GM12878 (cell line): ENCODE data around the gene SPRYD3. TPM values are rescaled to one million over a fixed set of nuclear protein-coding genes. Genes with fewer than 3 reads are reported as not detected.
A peak's percentile ranks its signal among the peaks of the same experiment; 100 is the strongest.

Experiments used
- BHLHE40 ChIP-seq, 2 experiments: fragments of 450-650 bp in 1 of 2; IDR thresholded peaks; 2 replicates each; pipeline ENCODE4 v1.6.1; 2011 to 2017; ENCODE audit warnings: low read depth in 2 of 2, borderline replicate concordance in 1 of 2, improper control_type of control experiment in 1 of 2, low read length in 1 of 2, mild to moderate bottlenecking in 1 of 2
- CEBPZ ChIP-seq: fragments of 150-350 bp; IDR thresholded peaks from 2 replicates; pipeline ENCODE4 v1.6.1; 2016; ENCODE audit warnings: low read depth, low read length
- CHD2 ChIP-seq: IDR thresholded peaks from 2 replicates; pipeline ENCODE4 v1.6.1; 2011; ENCODE audit warnings: low read depth, low read length, improper control_type of control experiment, borderline replicate concordance
- CHD4 ChIP-seq: fragments of 200-600 bp; sonication (generic); IDR thresholded peaks from 2 replicates; pipeline ENCODE4 v1.6.1; 2016; ENCODE audit warnings: mild to moderate bottlenecking
- CTCF ChIP-seq, 3 experiments: IDR thresholded peaks in 2 of 3; conservative IDR thresholded peaks in 1 of 3; 2 replicates each; pipeline ENCODE4 v1.5.1; 2011; ENCODE audit warnings: low read depth in 3 of 3, low read length in 3 of 3, mild to moderate bottlenecking in 3 of 3, control low read depth in 2 of 3, moderate library complexity in 2 of 3, inconsistent platforms in 1 of 3, mixed read lengths in 1 of 3; ENCODE audit not compliant: control insufficient read depth in 2 of 3, insufficient read depth in 1 of 3; ENCODE audit errors: extremely low read depth in 1 of 3
- FOXK2 ChIP-seq: fragments of 450-650 bp; IDR thresholded peaks from 2 replicates; pipeline ENCODE4 v1.6.1; 2017; ENCODE audit warnings: mild to moderate bottlenecking, moderate library complexity
- GATAD2B ChIP-seq: fragments of 450-650 bp; conservative IDR thresholded peaks from 2 replicates; pipeline ENCODE4 v1.6.1; 2017; ENCODE audit warnings: low read depth, mild to moderate bottlenecking, moderate library complexity
- HDAC6 ChIP-seq: fragments of 200-600 bp; sonication (generic); IDR thresholded peaks from one replicate; pipeline ENCODE4 v1.8.0; 2017; ENCODE audit warnings: antibody characterized with exemption; ENCODE audit not compliant: unreplicated experiment
- MLLT1 ChIP-seq: fragments of 450-650 bp; IDR thresholded peaks from 2 replicates; pipeline ENCODE4 v1.6.1; 2016; ENCODE audit warnings: mild to moderate bottlenecking
- MYB ChIP-seq: fragments of 150-350 bp; IDR thresholded peaks from 2 replicates; pipeline ENCODE4 v1.6.1; 2014; ENCODE audit warnings: mild to moderate bottlenecking, low read depth, low read length, borderline replicate concordance
- NFYA ChIP-seq: IDR thresholded peaks from 2 replicates; pipeline ENCODE4 v1.6.1; 2011; ENCODE audit warnings: low read depth, mild to moderate bottlenecking, low read length, improper control_type of control experiment, borderline replicate concordance
- NRF1 ChIP-seq: conservative IDR thresholded peaks from 2 replicates; pipeline ENCODE4 v1.6.1; 2011; ENCODE audit warnings: mild to moderate bottlenecking, low read depth, low read length, improper control_type of control experiment
- PAX8 ChIP-seq: fragments of 450-650 bp; IDR thresholded peaks from 2 replicates; pipeline ENCODE4 v1.6.1; 2017; ENCODE audit warnings: mild to moderate bottlenecking, moderate library complexity
- POU2F2 ChIP-seq: IDR thresholded peaks from 3 replicates; pipeline ENCODE4 v1.6.1; 2011; ENCODE audit warnings: low read depth, mild to moderate bottlenecking, low read length, borderline replicate concordance
- RAD51 ChIP-seq: fragments of 450-650 bp; IDR thresholded peaks from 2 replicates; pipeline ENCODE4 v1.6.1; 2016; ENCODE audit warnings: moderate library complexity, mild to moderate bottlenecking, inconsistent platforms
- RB1 ChIP-seq: fragments of 450-650 bp; formaldehyde crosslinking; IDR thresholded peaks from 2 replicates; pipeline ENCODE4 v1.6.1; 2017; ENCODE audit warnings: mild to moderate bottlenecking, borderline replicate concordance
- RELA ChIP-seq: fragments of 450-650 bp; IDR thresholded peaks from 2 replicates; pipeline ENCODE4 v1.8.0; 2014; ENCODE audit warnings: borderline replicate concordance; ENCODE audit not compliant: partially characterized antibody
- STAT3 ChIP-seq: IDR thresholded peaks from 2 replicates; pipeline ENCODE4 v1.6.1; 2011; ENCODE audit warnings: low read depth, low read length, improper control_type of control experiment
- TARDBP ChIP-seq: IDR thresholded peaks from 2 replicates; pipeline ENCODE4 v1.6.1; 2016; ENCODE audit warnings: borderline replicate concordance
- ZNF217 ChIP-seq: fragments of 450-650 bp; IDR thresholded peaks from 2 replicates; pipeline ENCODE4 v1.6.1; 2017; ENCODE audit warnings: antibody characterized with exemption, mild to moderate bottlenecking
- polyA plus RNA-seq, 11 experiments: library from polyadenylated mRNA; depleted of rRNA in 4 of 11; unstranded in 6 of 11; stranded (reverse) in 5 of 11; fragments of >200 nt; fragmentation: Nextera tagmentation in 4 of 11; fragmentation: Illumina TruSeq in 1 of 11; extraction: Ambion mirVana in 4 of 11; extraction: Trizol in 1 of 11; gene quantifications; 1 replicate in 1 of 11; 2 replicates in 10 of 11; pipeline versions ENCODE4 v1.2.1 to v1.2.3, GENCODE V29; 2011 to 2016; ENCODE audit warnings: inconsistent platforms in 2 of 11, missing spikeins in 2 of 11, low read depth in 1 of 11
- total RNA-seq, 4 experiments: library from RNA; depleted of rRNA in 3 of 4; stranded (reverse); fragments of >200 nt in 3 of 4; fragmentation: Illumina TruSeq in 1 of 4; extraction: Trizol in 1 of 4; gene quantifications; 2 replicates each; pipeline versions ENCODE4 v1.2.1 to v1.2.3, GENCODE V29; 2013 to 2021
- TF ChIP-seq, protein P1 (sequence below): IDR thresholded peaks from 2 replicates; pipeline ENCODE4 v1.6.1; 2012; ENCODE audit warnings: low read depth, low read length, improper control_type of control experiment
- TF ChIP-seq, protein P2 (sequence below): fragments of 450-650 bp; IDR thresholded peaks from 2 replicates; pipeline ENCODE4 v1.6.1; 2016; ENCODE audit warnings: mild to moderate bottlenecking

SPRYD3 gene
- total and polyA plus RNA-seq, 10 of the 15 experiments (the other 5 are each of a cell fraction or from before 2014, with no cell fraction given): 2.3 to 26.4 (median 20.2) TPM

- TF ChIP-seq MYB (no peak), CHD2 (no peak), NRF1 (no peak), STAT3 (no peak), MLLT1 (no peak), RAD51 (no peak), CTCF (IDR thresholded peaks at IDR 0.05 in 2 of 3, conservative IDR thresholded peaks at IDR 0.05 in 1 of 3; ENCODE audit: control insufficient read depth in 2 of 3, extremely low read depth in 1 of 3, insufficient read depth in 1 of 3, low read depth in 3 of 3, low read length in 3 of 3) (0 out of 6 replicates have a peak, but pooled peaks of 1 of the 3 experiments have one; percentile 11), RB1 (0 out of 2 replicates have a peak, but pooled peaks have one; percentile 40), POU2F2 (no peak), HDAC6 (no peak), FOXK2 (no peak), CHD4 (no peak), GATAD2B (peak; percentile 87), BHLHE40 (IDR thresholded peaks at IDR 0.05; ENCODE audit: borderline replicate concordance in 1 of 2, low read depth in 2 of 2, low read length in 1 of 2) (peak in 1 of 2 experiments; percentile 51; a peak in 1 of 4 replicates), TARDBP (no peak), NFYA (no peak), CEBPZ (no peak), RELA (no peak), PAX8 (no peak), ZNF217 (0 out of 2 replicates have a peak, but pooled peaks have one; percentile 42)
- TF ChIP-seq, protein P1, sequence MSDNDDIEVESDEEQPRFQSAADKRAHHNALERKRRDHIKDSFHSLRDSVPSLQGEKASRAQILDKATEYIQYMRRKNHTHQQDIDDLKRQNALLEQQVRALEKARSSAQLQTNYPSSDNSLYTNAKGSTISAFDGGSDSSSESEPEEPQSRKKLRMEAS: no peak
- TF ChIP-seq, protein P2, sequence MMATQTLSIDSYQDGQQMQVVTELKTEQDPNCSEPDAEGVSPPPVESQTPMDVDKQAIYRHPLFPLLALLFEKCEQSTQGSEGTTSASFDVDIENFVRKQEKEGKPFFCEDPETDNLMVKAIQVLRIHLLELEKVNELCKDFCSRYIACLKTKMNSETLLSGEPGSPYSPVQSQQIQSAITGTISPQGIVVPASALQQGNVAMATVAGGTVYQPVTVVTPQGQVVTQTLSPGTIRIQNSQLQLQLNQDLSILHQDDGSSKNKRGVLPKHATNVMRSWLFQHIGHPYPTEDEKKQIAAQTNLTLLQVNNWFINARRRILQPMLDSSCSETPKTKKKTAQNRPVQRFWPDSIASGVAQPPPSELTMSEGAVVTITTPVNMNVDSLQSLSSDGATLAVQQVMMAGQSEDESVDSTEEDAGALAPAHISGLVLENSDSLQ: no peak
These were observed 18.6 kb upstream of the SPRYD3 start, which contains the start of gene IGFBP6 (continued) for GRCh38 chr12:53097564-53098353.
